Lower lobe of right lung (tissue), 2 donors: ENCODE data around the gene PKD1. TPM values are rescaled to one million over a fixed set of nuclear protein-coding genes. Genes with fewer than 3 reads are reported as not detected.
"Not testable (repeated sequence)": the region's sequence is repeated elsewhere in the genome, so short reads cannot be mapped to it uniquely, and the experiment has no call there.

Experiments
- ATAC-seq, 2 donors: fragments of 200-7000 bp; cut with Tn5 transposase; one replicate each; pipeline ENCODE4 v1.9.1; 2020 to 2022; ENCODE audit warnings: mild to moderate bottlenecking in 2 of 2, moderate library complexity in 2 of 2
- DNase-seq: peaks from one replicate; pipeline ENCODE4 v3.0.0-alpha.2; 2020
- H3K27ac ChIP-seq: fragments of 200-600 bp; one replicate; pipeline ENCODE4 v1.8.0; 2022
- H3K27me3 ChIP-seq: fragments of 200-600 bp; one replicate; pipeline ENCODE4 v1.8.0; 2022; ENCODE audit warnings: low read depth
- H3K36me3 ChIP-seq: fragments of 200-600 bp; one replicate; pipeline ENCODE4 v1.8.0; 2022; ENCODE audit warnings: mild to moderate bottlenecking
- H3K4me1 ChIP-seq: fragments of 200-600 bp; one replicate; pipeline ENCODE4 v1.8.0; 2022
- H3K4me3 ChIP-seq: fragments of 200-600 bp; one replicate; pipeline ENCODE4 v1.8.0; 2022; ENCODE audit warnings: mild to moderate bottlenecking
- H3K9me3 ChIP-seq: fragments of 200-600 bp; one replicate; pipeline ENCODE4 v1.8.0; 2022
- intact Hi-C: fragments of 100-400 bp; cut with DNase I; formaldehyde crosslinking; loops from one replicate; pipeline ENCODE4 v1.11.0; 2022
- total RNA-seq: library from RNA; stranded (reverse); fragmentation: NEBNext Ultra II Directional; extraction: Animal tissue kit (Norgen Biotek cat#: 25700); gene quantifications from one replicate; pipeline ENCODE4 v1.2.1, GENCODE V29; 2021
- TF ChIP-seq, protein P1 (sequence below): fragments of 200-600 bp; IDR thresholded peaks from one replicate; pipeline ENCODE4 v1.8.0; 2022; ENCODE audit warnings: antibody characterized with exemption, mild to moderate bottlenecking
- donor health status: DM: no; HTN: yes; CAD: no; lungs with severe emphysema.

PKD1 gene
- total RNA-seq, 1 donor from 2014 or later = 81.6 TPM

DNA sequence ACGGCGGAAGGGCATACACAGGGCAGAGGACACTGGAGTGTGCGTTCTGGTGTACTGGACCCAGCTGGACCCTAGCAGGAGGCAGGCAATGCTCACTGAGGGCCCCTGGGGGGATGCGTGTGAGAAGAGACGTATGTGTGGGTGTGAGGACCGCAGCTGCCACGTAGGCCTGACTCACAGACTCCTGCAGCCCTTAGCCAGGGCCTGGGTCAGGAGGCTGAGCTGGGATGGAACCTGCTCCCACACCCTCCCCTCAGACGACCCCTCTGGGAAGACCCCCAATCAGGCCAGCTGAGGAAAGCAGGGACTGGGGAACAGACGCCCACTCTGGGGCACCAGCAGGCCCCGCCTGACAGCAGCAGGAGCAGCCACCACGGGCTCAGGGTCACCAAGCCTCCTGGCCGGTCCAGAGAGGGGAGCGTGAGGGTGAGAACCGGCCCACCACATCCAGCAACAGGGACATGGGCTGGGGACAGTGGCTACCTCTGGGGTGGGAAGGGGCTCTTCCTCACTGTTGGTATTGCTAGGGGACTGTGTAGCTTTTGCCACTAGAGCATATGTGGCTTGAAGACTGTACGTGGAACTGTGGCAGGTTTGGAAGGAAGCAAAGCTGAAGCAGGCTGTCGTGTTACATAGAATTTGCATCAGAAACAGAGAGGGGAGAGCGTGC, 28.4 kb downstream of the PKD1 start:
- H3K9me3 ChIP-seq, H3K27me3 ChIP-seq, intact Hi-C loops, H3K27ac ChIP-seq, DNase-seq, H3K4me1 ChIP-seq, H3K4me3 ChIP-seq: not testable (repeated sequence)
- peak in 1 of 2 donors; percentile 9 for ATAC-seq
- peaks cover 73% of the 10 kb centered on the region for H3K36me3 ChIP-seq

DNA sequence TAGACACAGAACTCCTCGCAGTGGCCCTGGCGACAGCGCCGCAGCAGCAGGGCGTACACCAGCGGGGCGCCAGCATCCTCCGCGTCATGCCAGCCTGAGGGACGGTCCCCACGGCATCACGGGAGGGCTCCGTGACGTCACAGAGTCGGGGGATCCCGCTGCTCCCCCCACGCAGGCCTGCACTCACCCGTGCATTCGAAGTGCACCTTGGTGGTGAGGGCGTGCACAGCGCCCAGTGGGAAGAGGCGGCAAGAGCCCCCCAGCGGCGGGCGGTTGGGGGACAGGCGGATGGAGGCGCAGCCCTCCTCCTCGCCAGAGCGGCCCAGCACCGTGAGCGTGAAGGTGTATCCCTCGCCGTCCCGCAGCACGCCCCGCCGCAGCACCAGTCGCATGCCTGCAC, 29.5 kb downstream of the PKD1 start:
- DNase-seq, H3K4me3 ChIP-seq, H3K27ac ChIP-seq, H3K27me3 ChIP-seq, intact Hi-C loops, H3K9me3 ChIP-seq, ATAC-seq, H3K4me1 ChIP-seq: not testable (repeated sequence)
- H3K36me3 ChIP-seq = peaks cover 74% of the 10 kb centered on the region

DNA sequence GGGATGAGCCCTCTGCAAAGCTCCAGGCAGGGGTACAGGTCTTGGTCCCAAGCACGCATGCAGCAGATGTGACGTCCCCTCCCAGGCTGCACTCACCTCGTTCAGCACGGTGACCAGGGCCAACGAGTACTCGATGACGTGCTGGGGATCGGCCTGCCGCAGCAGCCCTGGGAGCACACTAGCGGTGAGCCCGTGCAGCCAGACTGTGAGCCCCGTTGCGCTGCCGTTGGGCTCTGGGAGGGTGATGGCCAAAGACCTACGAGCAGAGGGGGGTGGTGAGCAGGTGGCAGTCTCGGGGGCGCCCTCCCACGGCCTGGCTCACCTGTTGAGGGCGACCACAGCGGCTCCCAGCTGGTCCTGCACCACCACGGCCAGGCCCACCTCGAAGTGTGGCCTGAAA, 29.9 kb downstream of the PKD1 start:
- peaks cover 74% of the 10 kb centered on the region for H3K36me3 ChIP-seq
- H3K27ac ChIP-seq, H3K4me1 ChIP-seq, H3K9me3 ChIP-seq, ATAC-seq, intact Hi-C loops, H3K4me3 ChIP-seq, DNase-seq, H3K27me3 ChIP-seq: not testable (repeated sequence)

DNA sequence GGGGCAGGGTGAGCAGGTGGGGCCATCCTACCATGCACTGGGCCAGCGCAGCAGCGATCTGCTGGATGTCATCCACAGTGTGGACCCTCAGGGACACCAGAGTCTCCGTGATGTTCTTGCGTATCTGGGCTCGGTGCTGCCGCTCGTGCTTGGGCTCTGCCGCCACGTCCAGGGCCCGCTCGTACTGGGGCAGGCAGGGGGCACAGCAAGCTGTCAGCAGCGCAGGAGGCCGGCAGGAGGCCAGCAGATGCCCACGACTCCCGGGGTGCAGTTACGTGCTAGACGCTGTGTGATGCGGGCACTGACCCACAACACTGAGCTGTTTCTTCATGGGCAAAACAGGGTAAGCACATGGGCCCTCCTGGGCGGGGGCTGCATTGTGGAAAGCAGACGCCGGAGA, 30.4 kb downstream of the PKD1 start:
- H3K36me3 ChIP-seq = peaks cover 74% of the 10 kb centered on the region
- H3K4me3 ChIP-seq, H3K4me1 ChIP-seq, ATAC-seq, DNase-seq, intact Hi-C loops, H3K27ac ChIP-seq, H3K9me3 ChIP-seq, H3K27me3 ChIP-seq: not testable (repeated sequence)

DNA sequence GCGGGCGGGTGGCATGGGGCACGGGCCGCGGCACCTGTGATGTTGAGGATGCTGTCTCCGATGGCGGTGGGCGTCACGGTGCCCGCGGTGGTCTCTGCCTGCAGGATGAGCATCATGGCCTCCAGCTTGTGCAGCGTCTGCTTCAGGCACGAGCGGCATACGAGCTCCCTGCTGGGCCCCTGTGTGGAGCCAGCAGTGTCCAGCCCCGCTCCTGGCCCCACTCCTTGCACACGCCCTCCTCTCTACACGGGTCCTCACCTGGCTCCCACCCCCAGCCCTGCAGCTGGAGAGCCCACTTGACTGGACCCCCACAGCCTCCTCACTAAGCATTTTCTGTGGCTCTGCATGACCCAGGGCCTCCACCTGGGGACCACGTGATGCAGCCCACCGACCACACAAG, 31.2 kb downstream of the PKD1 start:
- DNase-seq = not testable (repeated sequence)

DNA sequence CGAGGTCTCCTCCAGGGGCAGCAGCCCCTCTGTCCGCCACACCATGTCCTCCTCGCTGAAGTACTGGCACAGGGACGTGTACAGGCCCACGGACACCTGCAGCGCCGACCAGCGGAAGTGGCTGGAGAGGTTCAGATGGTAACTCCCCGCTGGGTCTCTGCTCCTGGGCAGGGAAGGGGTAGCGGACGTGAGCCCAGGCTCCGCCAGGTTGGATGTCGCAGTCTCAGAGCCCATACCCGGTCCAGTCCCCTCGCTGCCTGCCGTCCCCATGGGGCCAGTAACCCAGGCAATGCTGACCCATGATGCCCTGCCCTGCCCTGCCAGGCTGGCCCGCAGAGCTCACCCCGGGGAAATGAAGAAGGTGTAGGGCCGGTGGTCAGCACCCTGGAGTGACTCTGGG, 33.2 kb downstream of the PKD1 start:
- no peak overlapping the region for H3K4me3 ChIP-seq
- no peak for ATAC-seq
- intact Hi-C loops = no loop called here

More for the DNA sequence above, 31.2 kb downstream of the PKD1 start:
- H3K27ac ChIP-seq, H3K4me3 ChIP-seq, intact Hi-C loops, H3K27me3 ChIP-seq, H3K9me3 ChIP-seq, H3K4me1 ChIP-seq: not testable (repeated sequence)
- peaks cover 74% of the 10 kb centered on the region for H3K36me3 ChIP-seq
- peak in 1 of 2 donors; percentile 65 for ATAC-seq

DNA sequence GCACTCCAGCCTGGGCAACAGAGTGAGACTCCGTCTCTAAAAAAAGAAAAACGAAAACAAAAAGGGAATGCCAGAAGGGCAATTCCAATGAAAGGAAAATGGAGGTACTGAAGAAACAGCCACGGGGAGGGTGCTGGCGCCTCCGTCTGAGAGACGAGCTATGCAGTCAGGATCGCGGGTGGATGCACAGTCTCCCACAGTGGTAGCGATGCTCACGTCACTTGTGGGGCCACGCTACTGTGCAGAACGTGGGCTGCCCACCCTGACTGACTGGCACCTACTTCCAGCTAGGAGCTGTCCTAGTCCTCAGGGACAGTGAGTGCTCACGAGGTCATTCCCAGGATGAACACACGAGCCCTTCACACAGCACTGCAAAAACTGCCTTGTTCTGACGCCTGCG, 34.1 kb downstream of the PKD1 start:
- intact Hi-C loops = not testable (repeated sequence)

More for the DNA sequence above, 33.2 kb downstream of the PKD1 start:
- Histone ChIP-seq H3K27me3 (no peaks in the 10 kb centered on the region), H3K4me1 (no peaks in the 10 kb centered on the region), H3K36me3 (peaks cover 62% of the 10 kb centered on the region), H3K9me3 (no peaks in the 10 kb centered on the region), H3K27ac (no peak overlapping the region)
- TF ChIP-seq, protein P1, sequence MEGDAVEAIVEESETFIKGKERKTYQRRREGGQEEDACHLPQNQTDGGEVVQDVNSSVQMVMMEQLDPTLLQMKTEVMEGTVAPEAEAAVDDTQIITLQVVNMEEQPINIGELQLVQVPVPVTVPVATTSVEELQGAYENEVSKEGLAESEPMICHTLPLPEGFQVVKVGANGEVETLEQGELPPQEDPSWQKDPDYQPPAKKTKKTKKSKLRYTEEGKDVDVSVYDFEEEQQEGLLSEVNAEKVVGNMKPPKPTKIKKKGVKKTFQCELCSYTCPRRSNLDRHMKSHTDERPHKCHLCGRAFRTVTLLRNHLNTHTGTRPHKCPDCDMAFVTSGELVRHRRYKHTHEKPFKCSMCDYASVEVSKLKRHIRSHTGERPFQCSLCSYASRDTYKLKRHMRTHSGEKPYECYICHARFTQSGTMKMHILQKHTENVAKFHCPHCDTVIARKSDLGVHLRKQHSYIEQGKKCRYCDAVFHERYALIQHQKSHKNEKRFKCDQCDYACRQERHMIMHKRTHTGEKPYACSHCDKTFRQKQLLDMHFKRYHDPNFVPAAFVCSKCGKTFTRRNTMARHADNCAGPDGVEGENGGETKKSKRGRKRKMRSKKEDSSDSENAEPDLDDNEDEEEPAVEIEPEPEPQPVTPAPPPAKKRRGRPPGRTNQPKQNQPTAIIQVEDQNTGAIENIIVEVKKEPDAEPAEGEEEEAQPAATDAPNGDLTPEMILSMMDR = no peak
- DNase-seq = no peak

DNA sequence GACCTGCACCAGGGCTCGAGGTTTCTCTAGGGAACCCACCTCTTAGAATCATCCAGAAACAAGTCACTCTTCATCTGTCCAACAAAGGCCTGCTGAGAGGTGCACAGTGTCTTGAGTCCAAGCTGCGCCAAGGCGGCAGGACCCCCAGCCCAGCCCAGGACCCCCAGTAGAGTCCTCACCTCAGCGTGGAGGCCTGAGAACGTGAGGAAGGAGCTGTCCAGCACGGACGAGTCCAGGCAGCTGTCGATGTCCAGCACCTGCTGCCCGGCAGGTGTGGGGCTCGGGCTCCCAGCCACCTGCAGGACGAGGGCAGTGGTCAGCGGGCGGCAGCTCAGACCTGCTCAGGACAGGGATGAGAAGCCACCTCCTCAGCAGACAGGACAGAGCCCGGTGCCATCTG, 38.0 kb downstream of the PKD1 start:
- H3K4me1 ChIP-seq, H3K27me3 ChIP-seq, H3K9me3 ChIP-seq, H3K4me3 ChIP-seq, H3K27ac ChIP-seq, intact Hi-C loops, DNase-seq, ATAC-seq: not testable (repeated sequence)
- H3K36me3 ChIP-seq = peaks cover 81% of the 10 kb centered on the region

More for the DNA sequence above, 34.1 kb downstream of the PKD1 start:
- H3K27me3 ChIP-seq, H3K9me3 ChIP-seq, H3K4me1 ChIP-seq, H3K4me3 ChIP-seq, H3K27ac ChIP-seq, ATAC-seq, DNase-seq: not testable (repeated sequence)
- H3K36me3 ChIP-seq = peaks cover 65% of the 10 kb centered on the region

DNA sequence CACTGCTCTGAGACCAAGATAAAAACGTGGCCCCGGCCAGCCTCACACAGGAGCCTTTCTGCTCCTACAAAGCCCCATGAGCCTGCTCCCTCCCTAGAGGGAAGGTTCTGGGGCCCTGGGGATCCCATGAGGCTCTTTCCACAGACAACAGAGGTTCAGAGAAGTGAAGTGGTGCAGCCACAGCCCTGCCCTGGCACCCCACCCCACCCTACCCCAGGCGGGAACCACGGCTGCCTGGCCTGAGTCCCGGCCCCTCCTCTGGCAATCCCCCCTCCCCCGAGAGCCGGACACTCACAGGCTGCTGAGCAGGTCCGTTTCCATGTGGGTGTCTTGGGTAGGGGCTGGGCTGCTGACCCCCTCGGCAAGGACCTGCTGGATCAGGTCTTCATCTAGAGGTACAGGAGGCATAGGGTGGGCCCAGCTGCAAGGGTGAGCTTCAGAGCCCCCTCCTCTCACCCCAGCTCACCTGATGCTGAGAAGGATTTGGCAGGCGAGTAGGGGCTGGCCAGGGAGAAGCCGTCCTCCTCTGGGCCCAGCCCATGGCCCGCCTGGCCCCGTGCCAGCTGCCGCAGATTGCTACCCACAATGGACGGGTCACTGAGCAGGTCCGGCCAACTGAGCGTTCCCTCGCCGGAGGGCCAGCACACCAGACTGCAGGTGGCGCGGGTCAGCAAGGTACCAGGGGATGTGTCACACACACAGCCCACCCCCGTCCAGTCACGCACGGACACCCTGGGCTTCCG, 38.7 kb downstream of the PKD1 start:
- H3K4me1 ChIP-seq = no peaks in the 10 kb centered on the region
- intact Hi-C loops = no loop called here
- no peak overlapping the region for H3K27ac ChIP-seq

More for the DNA sequence above, 38.7 kb downstream of the PKD1 start:
- H3K9me3 ChIP-seq = no peaks in the 10 kb centered on the region
- no peak overlapping the region for H3K4me3 ChIP-seq
- peaks cover 83% of the 10 kb centered on the region for H3K36me3 ChIP-seq
- DNase-seq (no peak), ATAC-seq (no peak)
- TF ChIP-seq, protein P1 = no peak
- H3K27me3 ChIP-seq = no peaks in the 10 kb centered on the region
